GM19099 (cell line): ENCODE measurements around the gene RELL2.

Source experiments
- POLR2A ChIP-seq: IDR thresholded peaks from 3 replicates; pipeline ENCODE4 v1.6.1; 2011; ENCODE audit warnings: low read depth; ENCODE audit not compliant: insufficient read length; ENCODE audit errors: extremely low read depth

The RELL2 gene

GRCh38 chr5:141615991-141616720 is 20.6 kb upstream of the RELL2 start:
- no peak for TF ChIP-seq POLR2A

- TF ChIP-seq POLR2A: no peak
These were observed 19.7 kb upstream of the RELL2 start for GRCh38 chr5:141617128-141617527.

GRCh38 chr5:141617682-141618029 is 19.1 kb upstream of the RELL2 start:
- TF ChIP-seq POLR2A: no peak

- no peak for TF ChIP-seq POLR2A
These were observed 18.6 kb upstream of the RELL2 start for GRCh38 chr5:141618030-141618803.

- TF ChIP-seq POLR2A: peak; percentile 79
These were observed 17.8 kb upstream of the RELL2 start, which contains the start of gene DIAPH1 for GRCh38 chr5:141618804-141619554. Gene DIAPH1, minus strand, starts transcription at chr5:141619000. Its CDS starts 86 bp downstream, at chr5:141618914.

GRCh38 chr5:141623186-141623585 is 13.6 kb upstream of the RELL2 start:
- no peak for TF ChIP-seq POLR2A

GRCh38 chr5:141623611-141624010 is 13.2 kb upstream of the RELL2 start:
- TF ChIP-seq POLR2A: no peak

GRCh38 chr5:141628175-141628788 is 8.5 kb upstream of the RELL2 start:
- no peak for TF ChIP-seq POLR2A

- TF ChIP-seq POLR2A: no peak
These were observed 6.1 kb upstream of the RELL2 start for GRCh38 chr5:141630570-141631140.

- no peak for TF ChIP-seq POLR2A
These were observed 4.1 kb upstream of the RELL2 start for GRCh38 chr5:141632650-141633049.

GRCh38 chr5:141633871-141634561 is 2.8 kb upstream of the RELL2 start:
- no peak for TF ChIP-seq POLR2A

GRCh38 chr5:141634720-141635119 is 2.1 kb upstream of the RELL2 start:
- TF ChIP-seq POLR2A: no peak

GRCh38 chr5:141635646-141636045 is 1.2 kb upstream of the RELL2 start:
- TF ChIP-seq POLR2A: no peak

GRCh38 chr5:141636106-141636412 is 738 bp upstream of the RELL2 start:
- TF ChIP-seq POLR2A: no peak
